Activated CD4-positive, alpha-beta T cell treated with anti-CD3 and anti-CD28 coated beads, Interleukin-2, amount 50 U/mL, for 1 hour (primary cell): ENCODE results near the gene PHOX2A.
"Not testable (repeated sequence)": the region's sequence is repeated elsewhere in the genome, so short reads cannot be mapped to it uniquely, and the experiment has no call there.

ENCODE experiments used
- DNase-seq: peaks from one replicate; pipeline ENCODE4 v3.0.0-alpha.2; 2020

Gene PHOX2A

GRCh38 chr11:72244060-72244360, at the start of gene PHOX2A:
Gene PHOX2A (minus strand): TSS chr11:72244176. CDS start chr11:72244004, 172 bp downstream.
- no peak for DNase-seq

GRCh38 chr11:72293391-72293790, 49.4 kb upstream of the PHOX2A start:
- DNase-seq = no peak

- no peak for DNase-seq
These were observed 48.3 kb upstream of the PHOX2A start for GRCh38 chr11:72292106-72292785.

DNA sequence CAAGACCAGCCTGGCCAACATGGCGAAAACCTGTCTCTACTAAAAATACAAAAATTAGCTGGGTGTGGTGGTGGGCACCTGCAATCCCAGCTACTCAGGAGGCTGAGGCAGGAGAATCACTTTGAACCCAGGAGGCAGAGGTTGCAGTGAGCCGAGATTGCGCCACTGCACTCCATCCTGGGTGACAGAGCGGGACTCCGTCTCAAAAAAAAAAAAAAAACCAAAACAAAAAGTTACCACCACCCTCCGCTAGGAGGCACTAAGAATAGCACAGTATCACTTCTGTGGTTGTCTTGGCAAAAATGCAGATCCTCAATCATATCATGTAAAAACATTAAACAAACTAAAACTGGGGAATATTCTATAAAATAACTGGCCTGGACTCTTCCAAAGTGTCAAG, 46.8 kb upstream of the PHOX2A start:
- not testable (repeated sequence) for DNase-seq

GRCh38 chr11:72287293-72287692, 43.3 kb upstream of the PHOX2A start:
- no peak for DNase-seq

DNA sequence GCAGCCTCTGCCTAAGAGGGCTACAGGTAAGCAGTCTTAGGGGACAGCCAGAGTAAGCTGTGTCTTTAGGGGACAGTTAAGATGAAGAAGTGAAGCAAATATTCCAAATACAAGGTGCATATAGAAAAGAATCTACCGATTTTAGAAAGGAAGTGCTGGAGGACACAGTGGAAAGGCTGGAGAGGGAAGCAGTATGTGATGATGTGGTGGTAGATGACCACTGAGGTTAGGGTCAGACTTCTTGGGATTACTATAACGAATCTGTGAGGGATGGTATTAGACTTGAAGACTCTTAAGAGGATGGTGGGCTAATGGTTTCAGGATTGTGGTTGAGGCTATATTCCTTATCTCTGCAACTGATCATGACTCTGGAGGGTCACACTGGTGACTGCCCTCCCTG, 40.0 kb upstream of the PHOX2A start:
- DNase-seq = no peak

DNA sequence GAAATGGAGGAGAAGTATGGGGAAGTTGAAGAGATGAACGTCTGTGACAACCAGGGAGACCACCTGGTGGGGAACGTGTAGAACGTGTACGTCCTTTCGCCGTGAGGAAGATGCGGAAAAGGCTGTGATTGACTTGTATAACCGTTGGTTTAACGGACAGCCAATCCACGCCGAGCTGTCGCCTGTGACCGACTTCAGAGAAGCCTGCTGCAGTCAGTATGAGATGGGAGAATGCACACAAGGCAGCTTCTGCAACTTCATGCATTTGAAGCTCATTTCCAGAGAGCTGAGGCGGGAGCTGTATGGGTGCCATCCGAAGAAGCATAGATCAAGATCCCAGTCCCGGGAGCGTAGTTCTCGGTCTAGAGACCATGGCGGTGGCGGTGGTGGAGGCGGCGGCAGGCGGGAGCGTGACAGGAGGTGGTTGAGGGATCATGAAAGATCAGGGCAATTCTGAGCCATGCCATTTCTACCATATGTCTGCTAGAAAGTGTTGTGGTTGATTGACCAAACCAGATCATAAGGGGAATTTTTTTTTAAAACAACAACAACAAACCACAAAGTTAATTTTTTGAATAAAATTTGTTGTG, 36.8 kb upstream of the PHOX2A start:
- no peak for DNase-seq

GRCh38 chr11:72280037-72280436, 36.1 kb upstream of the PHOX2A start:
- DNase-seq = no peak

GRCh38 chr11:72278905-72279304, 34.9 kb upstream of the PHOX2A start:
- no peak for DNase-seq

GRCh38 chr11:72274435-72274834, 30.5 kb upstream of the PHOX2A start:
- DNase-seq = no peak

GRCh38 chr11:72271980-72272379, 28.0 kb upstream of the PHOX2A start:
- DNase-seq = no peak

GRCh38 chr11:72267956-72268617, 24.1 kb upstream of the PHOX2A start:
- no peak for DNase-seq

- DNase-seq = not testable (repeated sequence)
These were observed 23.0 kb upstream of the PHOX2A start for GRCh38 chr11:72266960-72267359.

DNA sequence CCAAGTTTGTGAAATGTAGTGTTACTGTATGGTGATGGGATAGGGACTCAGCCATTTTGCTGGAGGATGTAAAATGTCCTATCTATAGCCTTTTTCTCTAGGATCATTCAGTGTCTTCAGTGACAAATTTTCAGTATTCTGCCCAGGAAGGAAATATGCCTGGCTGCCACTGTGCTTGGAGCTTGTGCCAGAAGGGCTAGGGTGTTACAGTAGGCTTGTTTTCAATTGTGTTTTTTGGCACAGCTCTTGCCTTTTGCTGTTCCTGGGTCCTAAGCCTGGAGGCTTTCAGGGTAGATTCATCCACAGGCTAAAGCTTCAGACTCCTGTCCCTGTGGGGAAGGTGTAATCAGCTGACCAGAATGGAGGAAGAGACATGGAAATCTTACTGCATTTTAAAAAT, 22.0 kb upstream of the PHOX2A start:
- no peak for DNase-seq

DNA sequence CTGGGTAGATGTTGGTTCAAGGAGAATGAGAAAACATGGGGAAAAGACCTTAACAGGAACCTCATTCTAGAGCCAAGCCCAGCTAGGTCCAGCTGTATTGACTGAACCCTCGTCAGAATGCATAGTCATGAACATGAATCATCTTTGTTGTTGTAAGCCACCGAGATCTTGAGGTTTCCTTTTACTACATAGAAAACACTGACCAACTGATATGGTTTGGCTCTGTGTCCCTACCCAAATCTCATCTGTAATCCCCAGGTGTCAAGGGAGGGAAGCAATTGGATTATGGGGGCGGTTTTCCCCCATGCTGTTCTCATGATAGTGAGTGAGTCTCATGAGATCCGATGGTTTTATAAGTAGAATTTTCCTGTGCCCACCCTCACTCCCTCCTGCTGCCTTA, 19.4 kb upstream of the PHOX2A start:
- no peak for DNase-seq

- no peak for DNase-seq
These were observed 16.6 kb upstream of the PHOX2A start for GRCh38 chr11:72260574-72260973.

GRCh38 chr11:72259490-72259889, 15.5 kb upstream of the PHOX2A start:
- DNase-seq = no peak

GRCh38 chr11:72257570-72257969, 13.6 kb upstream of the PHOX2A start:
- DNase-seq = no peak

GRCh38 chr11:72254299-72254993, 10.5 kb upstream of the PHOX2A start:
- no peak for DNase-seq

DNA sequence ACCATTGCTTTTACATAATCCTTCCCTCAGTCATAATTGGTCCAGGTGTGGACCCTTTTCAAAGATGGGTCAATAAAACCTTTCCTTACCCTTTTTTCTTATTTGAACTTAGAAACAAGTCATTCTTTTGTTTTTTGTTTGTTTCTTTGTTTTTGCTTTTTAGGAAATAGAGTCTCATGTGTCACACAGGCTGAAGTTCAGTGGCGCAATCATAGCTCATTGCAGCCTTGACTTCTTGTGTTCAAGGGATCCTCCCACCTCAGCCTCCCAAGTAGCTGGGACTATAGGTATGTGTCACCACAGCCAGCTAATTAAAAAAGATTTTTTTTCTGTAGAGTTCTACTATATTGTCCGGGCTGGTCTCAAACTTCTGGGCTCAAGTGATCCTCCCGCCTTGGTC, 9.4 kb upstream of the PHOX2A start:
- no peak for DNase-seq

DNA sequence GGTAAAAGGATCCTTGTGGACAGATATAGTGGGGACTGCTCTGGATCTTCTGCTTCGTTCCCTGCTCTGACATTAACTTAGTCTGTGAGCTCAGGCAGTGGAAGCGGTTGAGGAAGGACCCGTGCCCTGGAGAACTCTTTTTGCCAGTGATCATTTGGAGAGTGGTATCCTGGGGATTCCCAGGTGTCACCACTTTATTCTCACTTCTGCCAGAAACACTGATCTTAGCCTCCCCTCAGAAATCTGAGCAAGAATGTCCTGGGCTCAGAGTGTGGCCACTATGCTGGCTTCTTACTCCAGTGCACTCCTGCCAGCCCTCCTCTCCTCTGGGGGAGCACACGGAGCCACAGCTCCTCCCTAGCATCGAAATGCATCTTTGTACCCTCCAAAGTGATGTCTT, 7.6 kb upstream of the PHOX2A start:
- DNase-seq = no peak

- no peak for DNase-seq
These were observed 6.9 kb upstream of the PHOX2A start for GRCh38 chr11:72250661-72251464.

DNA sequence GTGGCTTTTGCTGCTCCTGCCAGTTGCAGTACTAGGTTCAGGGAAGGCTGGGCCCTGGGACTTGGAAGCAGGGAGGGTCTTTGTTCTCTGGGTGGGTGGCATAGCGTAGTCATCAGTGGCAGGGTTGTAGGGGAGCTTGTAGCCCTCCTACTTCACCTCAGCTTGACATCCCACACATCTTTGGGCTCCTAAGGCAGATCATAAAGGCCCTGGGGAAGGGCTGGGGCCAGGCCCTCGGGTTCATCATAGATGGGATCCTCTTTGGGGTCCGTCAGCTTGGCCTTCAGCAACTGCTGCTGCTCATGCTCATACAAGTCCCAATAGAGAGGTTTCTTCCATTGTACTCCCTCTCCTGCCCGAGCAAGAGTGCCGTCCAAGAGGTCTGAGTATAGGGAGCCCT, 6.0 kb upstream of the PHOX2A start:
- no peak for DNase-seq
